Ureter (tissue), 1 donor: ENCODE data around the gene TTN. TPM values are rescaled to one million over a fixed set of nuclear protein-coding genes. Genes with fewer than 3 reads are reported as not detected.
"Not testable (repeated sequence)": the region's sequence is repeated elsewhere in the genome, so short reads cannot be mapped to it uniquely, and the experiment has no call there.

Experiments used
- DNase-seq: peaks from one replicate; pipeline ENCODE4 v3.0.0-alpha.2; 2020; ENCODE audit warnings: low spot score
- total RNA-seq: library from RNA; stranded (reverse); gene quantifications from one replicate; pipeline ENCODE4 v1.2.4, GENCODE V29; 2023
- donor health status: DM: yes; HTN: yes; CAD: no.

Gene TTN
- total RNA-seq, 1 donor from 2014 or later = 3.9 TPM

DNA sequence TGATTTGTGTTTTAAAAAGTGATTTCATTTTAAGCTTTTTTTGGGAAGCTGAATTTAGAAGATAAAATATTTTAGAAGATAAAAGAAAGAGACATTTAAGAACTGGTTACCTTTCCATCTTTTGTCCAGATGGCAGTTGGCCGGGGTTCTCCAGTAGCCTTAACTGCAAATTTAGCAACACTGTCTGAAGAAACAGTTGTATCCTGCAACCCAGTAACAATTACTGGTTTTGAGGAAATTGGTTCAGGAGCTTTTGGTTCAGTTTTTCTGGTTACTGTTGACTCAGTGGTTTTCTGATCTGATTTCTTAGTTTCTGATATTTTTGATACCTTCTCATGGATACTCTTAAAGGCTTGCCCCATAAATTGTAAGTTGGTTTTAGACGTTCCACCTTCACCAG, 277.1 kb downstream of the TTN start:
- DNase-seq = no peak

DNA sequence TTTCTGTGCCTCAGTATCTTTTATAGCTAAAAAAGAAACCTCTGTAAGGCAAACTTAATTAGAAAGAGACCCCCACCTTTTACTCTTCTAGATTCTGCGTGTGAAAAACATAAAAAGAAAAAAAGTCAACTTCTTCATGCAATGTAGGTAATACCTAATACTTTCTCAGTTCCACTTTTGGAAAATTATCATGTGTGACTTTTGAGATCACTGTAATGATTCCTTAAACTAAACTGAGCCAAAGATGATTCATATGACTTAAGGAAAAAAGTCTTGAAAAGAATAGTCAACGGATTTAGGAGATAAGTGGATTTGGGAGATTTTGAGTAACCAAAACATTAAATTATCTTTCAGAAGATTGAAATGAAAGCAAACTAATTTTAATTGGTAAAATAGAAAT, 278.0 kb downstream of the TTN start:
- no peak for DNase-seq

DNA sequence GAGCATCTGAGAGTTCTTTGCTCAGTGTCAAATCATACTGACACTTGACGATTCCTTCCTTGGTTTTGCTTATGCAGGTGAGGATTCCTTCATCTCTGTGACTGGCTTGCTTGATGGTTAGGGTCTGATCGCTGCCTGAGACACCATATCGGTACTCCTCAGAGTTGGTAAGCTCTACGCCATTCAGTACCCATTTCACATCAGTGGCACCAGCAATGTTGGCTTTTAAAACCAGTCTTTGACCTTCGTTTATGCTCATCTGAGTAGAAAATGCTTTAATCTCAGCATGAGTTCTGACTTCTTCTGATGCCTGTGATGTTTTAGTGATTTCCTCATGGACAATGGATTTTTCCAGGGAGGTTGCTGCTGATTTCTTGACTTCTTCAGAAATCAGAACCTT, 278.6 kb downstream of the TTN start:
- no peak for DNase-seq

DNA sequence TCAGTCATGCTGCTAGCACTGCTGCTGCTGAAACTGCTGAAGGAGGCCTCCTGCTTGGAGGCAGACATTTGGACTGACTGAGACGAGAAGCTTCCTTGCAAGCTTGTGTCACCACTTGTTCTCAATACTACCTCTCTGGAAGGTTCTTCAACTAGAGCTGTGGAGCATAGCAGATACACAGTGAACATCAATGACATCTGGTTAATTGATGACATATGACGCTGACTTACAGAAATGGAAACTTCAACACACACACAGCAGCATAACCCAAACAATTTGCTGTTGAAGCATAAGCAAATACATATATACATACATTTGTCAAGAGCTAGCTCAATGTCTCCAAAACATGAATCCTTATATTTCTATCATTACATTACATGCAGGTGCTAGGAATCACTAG, 279.6 kb downstream of the TTN start:
- no peak for DNase-seq

DNA sequence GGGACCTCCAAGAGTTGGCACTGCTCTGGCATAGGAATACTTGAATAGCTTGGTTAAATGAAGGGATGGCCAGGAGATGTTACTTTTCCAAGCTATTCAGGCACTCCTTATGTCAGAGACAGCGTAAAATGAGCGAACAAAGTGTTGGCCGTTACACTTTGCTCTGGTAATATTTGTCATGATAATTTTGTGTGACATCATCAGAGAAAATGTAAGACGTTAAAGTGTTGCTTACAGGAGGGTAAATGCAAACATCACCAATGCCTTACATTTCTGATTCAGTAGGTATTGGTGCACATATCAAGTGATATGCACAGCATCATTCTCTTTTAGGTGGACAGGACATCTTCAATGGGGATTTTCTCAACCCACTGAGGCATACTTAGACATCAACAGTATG, 281.0 kb downstream of the TTN start:
- DNase-seq = no peak

DNA sequence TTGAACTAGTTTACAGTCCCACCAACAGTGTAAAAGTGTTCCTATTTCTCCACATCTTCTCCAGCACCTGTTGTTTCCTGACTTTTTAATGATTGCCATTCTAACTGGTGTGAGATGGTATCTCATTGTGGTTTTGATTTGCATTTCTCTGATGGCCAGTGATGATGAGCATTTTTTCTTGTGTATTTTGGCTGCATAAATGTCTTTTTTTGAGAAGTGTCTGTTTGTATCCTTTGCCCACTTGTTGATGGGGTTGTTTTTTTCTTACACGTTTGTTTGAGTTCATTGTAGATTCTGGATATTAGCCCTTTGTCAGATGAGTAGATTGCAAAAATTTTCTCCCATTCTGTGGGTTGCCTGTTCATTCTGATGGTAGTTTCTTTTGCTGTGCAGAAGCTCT, 281.8 kb downstream of the TTN start:
- DNase-seq = not testable (repeated sequence)

DNA sequence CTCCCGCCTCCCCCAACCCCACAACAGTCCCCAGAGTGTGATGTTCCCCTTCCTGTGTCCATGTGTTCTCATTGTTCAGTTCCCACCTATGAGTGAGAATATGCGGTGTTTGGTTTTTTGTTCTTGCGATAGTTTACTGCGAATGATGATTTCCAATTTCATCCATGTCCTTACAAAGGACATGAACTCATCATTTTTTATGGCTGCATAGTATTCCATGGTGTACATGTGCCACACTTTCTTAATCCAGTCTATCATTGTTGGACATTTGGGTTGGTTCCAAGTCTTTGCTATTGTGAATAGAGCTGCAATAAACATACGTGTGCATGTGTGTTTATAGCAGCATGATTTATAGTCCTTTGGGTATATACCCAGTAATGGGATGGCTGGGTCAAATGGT, 282.2 kb downstream of the TTN start:
- not testable (repeated sequence) for DNase-seq

DNA sequence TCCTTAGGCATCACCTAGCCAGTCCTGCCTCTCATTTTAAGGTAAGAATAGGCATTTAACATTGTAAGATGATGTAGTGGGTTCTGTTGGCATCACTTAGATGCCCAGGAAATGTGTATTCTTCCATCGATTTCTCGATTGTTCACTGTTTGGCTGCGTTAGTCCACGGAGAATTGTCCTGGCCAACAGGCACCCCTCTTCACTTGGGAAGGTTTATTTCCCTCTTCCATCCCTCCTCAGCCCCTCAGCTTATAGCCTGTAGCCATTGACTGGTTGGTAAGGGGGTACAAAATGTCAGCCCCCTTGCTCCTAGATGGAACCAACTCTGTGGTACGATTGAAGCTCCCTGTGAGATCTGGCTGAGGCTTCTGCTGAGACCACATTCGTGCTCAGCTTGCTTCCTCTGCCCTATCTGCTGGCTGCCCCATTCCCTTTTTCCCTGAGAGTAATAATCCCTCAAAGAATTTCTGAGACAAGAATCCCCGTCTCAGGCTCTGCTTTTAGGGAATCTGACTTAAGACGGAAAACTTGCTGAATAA, 283.6 kb downstream of the TTN start:
- DNase-seq = no peak

DNA sequence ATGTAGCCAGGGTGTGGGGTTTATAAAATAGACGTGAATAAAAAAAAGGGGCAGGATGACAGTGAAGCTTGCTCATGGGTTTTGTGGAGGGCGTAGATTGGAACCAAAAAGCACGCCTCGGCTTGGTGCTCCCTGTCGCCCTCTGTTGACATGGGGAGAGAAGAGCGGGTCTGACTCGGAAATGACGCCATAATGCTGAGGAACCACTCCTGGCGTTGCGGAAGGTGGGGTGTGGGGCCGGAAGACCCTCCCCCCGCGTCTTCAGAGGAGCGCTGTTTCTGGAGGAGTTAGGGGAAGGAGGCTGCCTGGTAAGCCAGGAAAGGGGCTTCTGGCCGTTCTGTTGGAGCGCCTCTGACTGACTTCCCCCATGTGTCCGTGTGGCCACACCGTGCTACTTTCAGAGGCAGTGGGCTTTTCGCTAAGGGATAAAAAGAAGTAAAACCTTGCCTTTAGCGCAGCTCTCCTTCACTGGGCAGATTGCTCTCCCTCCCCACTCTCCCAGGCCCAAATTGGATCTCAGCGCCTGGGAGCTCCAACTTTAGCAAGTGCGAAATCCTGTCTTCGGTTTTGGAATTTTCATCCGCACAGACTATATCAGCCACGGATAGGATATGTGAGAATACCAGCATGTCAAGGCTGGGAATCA, 284.1 kb downstream of the TTN start:
- DNase-seq = peak; percentile 90

DNA sequence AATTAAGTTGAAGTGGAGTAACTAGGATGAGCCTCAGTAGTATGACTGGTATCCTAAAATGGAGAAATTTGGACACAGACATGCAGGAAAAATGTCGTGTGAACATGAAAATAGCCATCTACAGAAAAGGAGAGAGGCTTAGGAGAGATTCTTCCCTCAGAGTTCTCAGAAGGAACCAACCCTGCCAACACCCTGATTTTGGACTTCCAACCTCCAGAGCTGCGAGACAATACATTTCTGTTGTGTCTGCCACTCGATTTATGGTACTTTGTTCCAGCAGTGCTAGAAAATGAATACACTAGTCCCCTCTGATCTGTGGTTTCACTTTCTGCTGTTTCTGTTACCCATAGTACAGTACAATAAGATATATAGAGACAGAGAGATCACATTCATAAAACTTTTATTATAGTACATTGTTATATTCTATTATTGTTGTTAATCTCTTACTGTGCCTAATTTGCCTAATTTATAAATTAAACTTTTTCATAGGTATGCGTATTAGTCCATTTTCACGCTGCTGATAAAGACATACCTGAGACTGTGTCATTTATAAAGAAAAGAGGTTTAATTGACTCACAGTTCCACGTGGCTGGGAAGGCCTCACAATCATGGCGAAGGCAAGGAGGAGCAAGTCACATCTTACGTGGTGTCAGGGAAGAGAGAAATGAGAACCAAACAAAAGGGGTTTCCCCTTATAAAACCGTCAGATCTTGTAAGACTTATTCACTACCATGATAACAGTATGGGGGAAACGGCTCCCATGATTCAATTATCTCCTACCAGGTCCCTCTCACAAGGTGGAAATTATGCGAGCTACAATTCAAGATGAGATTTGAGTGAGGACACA, 285.7 kb downstream of the TTN start:
- no peak for DNase-seq

DNA sequence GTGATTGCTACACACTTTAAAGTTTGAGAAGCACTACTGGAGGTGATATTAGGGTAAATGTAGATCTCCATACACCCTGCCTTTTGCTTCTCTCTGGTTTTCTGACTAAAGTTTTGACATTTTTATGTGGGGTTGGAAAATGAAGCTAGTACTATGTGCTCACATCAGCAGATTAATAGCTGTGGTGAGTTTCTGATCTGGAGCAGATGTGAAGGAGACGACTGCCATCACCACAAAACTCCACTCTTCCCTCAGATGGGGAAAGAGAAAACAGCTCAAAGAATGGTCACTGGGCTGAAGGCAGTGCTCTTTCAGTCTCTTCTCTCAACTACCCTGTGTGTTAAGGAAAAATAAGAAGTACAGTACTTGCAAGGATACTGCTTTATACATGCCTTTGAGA, 289.7 kb downstream of the TTN start:
- no peak for DNase-seq

DNA sequence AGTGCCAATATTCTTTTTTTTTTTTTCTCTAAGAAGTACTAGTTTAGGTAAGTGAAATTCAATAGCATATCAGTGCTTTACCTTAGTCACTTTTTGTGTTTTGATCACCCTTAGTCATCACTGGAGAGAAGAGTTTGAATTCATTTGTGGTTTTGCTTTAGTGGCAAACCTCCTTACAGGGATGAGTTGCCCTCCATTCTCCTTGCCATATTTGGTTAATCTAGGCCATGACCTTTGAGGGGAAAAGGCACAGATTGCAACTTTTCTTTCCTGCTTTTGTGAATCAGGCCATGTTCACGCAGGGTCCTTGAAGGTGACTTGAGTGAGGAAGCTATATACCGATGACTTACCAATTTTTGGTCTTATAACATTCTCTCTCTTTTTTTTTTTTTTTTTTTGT, 292.6 kb downstream of the TTN start:
- DNase-seq = no peak

DNA sequence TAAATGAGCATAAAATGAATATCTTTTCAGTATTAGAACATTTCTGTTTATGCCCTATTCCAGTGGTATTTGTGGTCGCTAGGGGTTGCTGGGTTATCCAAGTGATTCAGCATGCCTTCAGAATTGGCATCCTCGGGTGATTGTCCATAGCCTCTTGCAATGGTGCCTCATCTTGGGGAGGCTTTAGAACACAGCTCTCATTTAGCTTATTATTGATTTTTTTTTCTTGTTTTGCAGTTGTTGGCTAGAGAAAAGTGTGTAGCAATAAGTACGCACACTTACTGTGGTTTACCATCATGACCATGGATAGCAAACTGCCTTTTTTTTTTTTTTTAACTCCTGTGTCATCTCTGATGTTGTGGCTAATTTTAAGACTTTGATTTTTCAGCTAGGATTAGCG, 293.3 kb downstream of the TTN start:
- DNase-seq = no peak

DNA sequence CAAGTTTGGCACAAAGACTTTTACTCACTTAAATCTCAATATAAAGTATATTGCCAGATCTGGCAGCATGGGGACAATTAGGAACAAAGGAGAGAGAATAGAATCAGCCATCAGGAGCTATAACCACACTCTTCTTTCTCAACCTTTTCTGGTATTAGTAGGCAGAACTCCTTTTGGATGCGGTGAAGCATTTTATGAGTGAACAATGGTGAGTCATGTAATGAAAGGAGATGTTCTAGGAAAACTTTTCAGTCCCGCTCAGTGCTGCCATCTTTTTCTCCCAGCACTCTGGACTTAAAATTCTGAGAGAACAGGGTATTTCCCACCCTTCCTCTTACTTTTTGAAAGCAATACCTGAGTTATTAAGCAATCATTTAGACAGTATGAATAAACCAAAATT, 294.7 kb downstream of the TTN start:
- DNase-seq = no peak

DNA sequence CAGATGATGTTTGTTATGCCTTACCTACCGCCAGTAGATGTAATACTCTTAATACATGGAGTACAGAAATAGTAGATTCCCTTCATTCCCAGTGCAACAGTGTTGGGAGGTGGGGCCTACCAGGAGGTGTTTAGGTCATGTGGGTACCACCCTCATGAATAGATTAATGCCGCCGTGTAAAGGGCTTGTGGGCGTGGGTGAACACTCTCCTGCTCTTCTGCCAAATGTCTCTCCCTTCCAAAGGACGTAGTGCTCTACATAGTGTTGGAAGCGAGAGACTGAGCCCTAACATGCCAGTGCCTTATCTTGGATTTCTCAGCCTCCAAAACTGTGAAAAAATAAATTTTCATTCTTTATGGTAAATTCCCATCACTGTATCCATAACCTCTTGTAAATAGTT, 296.8 kb downstream of the TTN start:
- DNase-seq = no peak

DNA sequence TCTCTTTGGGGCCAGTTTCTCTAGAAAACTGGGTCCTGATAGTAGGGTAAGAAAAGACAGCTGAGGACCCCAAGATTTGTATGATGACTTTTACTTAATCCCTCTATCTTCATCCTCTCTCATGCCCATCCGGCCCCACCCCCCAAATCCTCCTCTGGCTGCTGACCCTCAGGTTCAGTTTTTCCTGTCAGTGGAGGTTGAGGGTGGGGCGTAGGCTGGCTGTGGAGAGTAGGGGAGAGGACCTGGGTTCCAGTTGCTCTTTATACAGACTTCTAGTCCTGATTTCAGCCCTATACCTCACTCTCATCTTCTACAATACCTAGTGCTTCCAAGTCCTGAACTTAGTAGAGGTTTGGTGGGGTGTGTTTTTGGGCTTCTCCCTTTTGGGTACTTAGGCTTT, 298.6 kb downstream of the TTN start:
- no peak for DNase-seq

DNA sequence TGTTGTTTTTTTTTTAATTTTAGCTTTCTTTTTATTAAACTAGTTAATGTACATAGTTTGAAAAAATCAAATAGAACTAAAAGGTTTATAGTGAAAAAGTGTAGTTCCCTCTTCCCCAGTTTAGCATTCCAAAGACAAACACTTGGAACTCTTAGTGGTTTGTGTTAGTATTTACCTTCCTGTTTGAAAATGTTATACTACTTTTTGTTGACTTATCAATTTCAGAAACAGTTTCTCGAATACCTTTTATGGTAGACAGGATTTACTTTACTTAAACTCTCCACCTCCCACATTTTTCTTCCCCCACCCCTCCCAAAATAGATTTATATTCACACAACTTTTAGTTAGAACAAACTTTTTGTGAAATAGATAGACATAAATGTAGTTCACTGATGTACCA, 300.3 kb downstream of the TTN start:
- DNase-seq = no peak

DNA sequence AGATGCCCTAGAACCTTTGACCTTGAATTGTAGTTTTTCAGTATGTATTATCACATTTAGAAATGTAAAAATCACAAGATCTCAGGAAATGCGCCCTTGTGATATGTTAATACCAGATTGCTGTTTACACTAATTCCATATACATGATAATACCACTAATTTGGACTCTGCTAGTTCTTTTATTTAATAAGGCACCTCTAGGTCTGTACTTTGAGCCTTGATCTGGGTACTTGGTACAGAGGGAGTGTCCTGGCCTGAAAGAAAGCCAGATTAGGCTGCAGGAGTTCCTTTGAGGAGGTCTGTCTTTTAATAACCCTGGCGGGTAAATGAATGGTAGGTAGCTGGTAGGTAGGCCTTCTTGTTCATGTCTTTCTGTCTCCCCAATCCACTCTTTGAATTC, 300.7 kb downstream of the TTN start:
- DNase-seq = no peak

DNA sequence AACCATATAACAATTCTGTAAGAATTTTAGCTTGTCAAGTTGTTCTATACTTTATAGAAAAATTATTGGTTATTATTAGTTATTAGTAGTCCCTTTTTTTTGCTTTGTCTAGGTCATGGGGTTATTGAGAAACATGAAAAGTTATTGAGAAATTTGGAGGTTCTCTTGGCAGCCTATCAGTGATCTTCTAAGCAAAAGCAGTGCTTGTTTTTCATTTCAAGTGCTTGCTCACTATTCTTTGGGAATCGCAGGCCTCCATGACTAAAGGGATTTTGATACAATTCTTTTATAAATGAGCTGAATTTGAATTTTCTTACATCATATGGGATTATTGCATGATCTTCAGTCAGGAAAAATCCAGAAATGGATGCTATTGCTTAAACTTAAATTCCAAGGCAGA, 301.1 kb downstream of the TTN start:
- DNase-seq = no peak

DNA sequence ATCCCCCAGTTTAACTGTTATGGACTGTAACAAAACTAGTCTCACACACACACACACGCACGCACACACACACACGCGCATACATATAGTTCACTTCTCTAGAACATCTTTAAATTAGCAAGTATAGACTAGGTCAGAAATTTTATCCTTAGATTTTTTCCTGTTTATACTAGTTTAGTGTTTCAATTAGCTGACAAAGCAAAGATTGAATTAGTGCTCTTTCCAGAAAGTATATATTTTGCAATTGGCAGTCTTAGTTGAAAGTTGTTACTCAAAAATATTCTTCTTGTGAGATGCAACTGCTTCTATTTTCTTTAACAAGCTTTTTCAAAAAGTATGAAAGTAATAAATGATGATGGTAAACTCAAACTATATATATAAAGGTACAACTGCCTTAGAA, 304.5 kb downstream of the TTN start:
- no peak for DNase-seq

DNA sequence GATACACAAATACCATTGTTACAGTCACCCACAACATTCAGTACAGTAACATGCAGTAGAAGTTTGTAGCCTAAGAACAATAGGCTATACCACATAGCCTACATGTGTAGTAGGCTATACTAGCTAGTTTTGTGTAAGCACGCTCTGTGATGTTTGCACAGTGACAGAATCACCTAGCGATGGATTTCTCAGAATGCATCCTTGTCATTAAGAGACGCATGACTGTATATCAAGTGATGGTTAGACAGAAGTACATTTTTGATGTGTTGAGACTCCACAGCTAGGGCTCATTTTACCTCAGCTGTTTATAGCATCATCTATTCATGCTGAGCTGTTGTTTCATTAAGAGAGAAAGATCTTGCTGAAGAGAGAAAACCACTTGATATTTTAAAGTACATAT, 307.6 kb downstream of the TTN start:
- no peak for DNase-seq

DNA sequence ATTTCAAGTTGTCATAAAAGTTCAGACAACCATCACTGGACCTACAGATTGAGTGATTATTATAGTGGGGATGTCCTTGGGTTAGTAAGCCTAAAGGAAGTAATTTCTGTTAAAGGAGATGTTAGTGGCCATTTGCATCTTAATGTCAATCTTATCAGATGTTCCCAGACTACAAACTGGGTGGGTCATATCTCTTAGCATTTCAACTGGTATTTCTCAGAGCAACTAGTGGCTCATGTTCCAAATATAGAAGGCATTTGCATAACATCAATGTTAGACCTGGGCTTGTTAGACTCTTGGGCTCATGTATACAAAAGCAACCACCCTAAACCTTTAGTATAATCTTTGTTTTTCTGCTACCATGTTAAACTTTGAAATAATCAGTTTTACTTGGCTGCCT, 309.1 kb downstream of the TTN start:
- no peak for DNase-seq

DNA sequence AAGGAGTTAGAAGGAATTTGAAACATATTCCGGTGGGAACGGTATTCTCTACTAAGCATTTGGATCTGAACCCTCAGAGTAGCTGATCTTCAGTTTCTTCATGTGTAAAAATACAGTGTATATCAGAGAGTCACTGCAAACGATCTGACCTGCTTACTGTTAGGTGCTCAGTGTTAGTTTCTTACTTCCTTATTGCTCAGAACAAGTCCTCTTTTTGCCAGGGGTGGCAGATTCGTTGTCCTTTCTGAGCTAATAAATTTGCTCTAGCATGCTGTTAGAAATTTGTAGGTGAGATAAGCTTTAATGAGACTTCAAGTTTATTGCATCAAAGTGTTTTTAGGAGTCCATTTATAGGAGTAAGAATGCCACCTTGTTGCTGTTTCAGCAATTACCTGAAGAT, 311.2 kb downstream of the TTN start:
- no peak for DNase-seq
